ENCODE data around the gene MAP3K5.

Gene MAP3K5

GRCh38 chr6:136749359-136749997, 42.8 kb downstream of the MAP3K5 start:
- DNase-seq (ENCODE audit: low read depth): no peak

GRCh38 chr6:136747507-136747906, 44.8 kb downstream of the MAP3K5 start:
- no peak for DNase-seq (ENCODE audit: low read depth)

- no peak for DNase-seq (ENCODE audit: low read depth)
Measured at GRCh38 chr6:136745300-136745699, 47.0 kb downstream of the MAP3K5 start.

- DNase-seq (ENCODE audit: low read depth): no peak
Measured at GRCh38 chr6:136744889-136745288, 47.4 kb downstream of the MAP3K5 start.

GRCh38 chr6:136742125-136742524, 50.2 kb downstream of the MAP3K5 start:
- DNase-seq (ENCODE audit: low read depth): no peak

- no peak for DNase-seq (ENCODE audit: low read depth)
Measured at GRCh38 chr6:136740050-136740974, 52.0 kb downstream of the MAP3K5 start.

GRCh38 chr6:136739501-136739900, 52.8 kb downstream of the MAP3K5 start:
- DNase-seq (ENCODE audit: low read depth): no peak

- DNase-seq (ENCODE audit: low read depth): no peak
Measured at GRCh38 chr6:136739071-136739470, 53.2 kb downstream of the MAP3K5 start.

- no peak for DNase-seq (ENCODE audit: low read depth)
Measured at GRCh38 chr6:136738692-136739057, 53.6 kb downstream of the MAP3K5 start.

GRCh38 chr6:136737871-136738691, 54.2 kb downstream of the MAP3K5 start:
- peak; percentile 22 for DNase-seq (ENCODE audit: low read depth)

GRCh38 chr6:136737374-136737844, 54.9 kb downstream of the MAP3K5 start:
- DNase-seq (ENCODE audit: low read depth): no peak

GRCh38 chr6:136736281-136736960, 55.9 kb downstream of the MAP3K5 start:
- DNase-seq (ENCODE audit: low read depth): no peak

- no peak for DNase-seq (ENCODE audit: low read depth)
Measured at GRCh38 chr6:136734977-136735376, 57.3 kb downstream of the MAP3K5 start.

GRCh38 chr6:136732889-136733288, 59.4 kb downstream of the MAP3K5 start:
- DNase-seq (ENCODE audit: low read depth): no peak

- DNase-seq (ENCODE audit: low read depth): no peak
Measured at GRCh38 chr6:136729832-136730231, 62.4 kb downstream of the MAP3K5 start.

- no peak for DNase-seq (ENCODE audit: low read depth)
Measured at GRCh38 chr6:136728976-136729515, 63.2 kb downstream of the MAP3K5 start.

GRCh38 chr6:136728033-136728939, 64.0 kb downstream of the MAP3K5 start:
- no peak for DNase-seq (ENCODE audit: low read depth)

GRCh38 chr6:136726837-136727557, 65.3 kb downstream of the MAP3K5 start:
- no peak for DNase-seq (ENCODE audit: low read depth)

GRCh38 chr6:136725124-136725523, 67.2 kb downstream of the MAP3K5 start:
- DNase-seq (ENCODE audit: low read depth): no peak

GRCh38 chr6:136723780-136724179, 68.5 kb downstream of the MAP3K5 start:
- no peak for DNase-seq (ENCODE audit: low read depth)
